ENCODE measurements around the gene PLAC8. TPM values are rescaled to one million over a fixed set of nuclear protein-coding genes. Genes with fewer than 3 reads are reported as not detected.

Gene PLAC8
- total RNA-seq, 4 donors from 2014 or later = 0.78 to 3.5 (median 2.0) TPM

- 12% methylated on average over 10 of the region's 18 CpGs for WGBS
- TF ChIP-seq POLR2AphosphoS5 (IDR thresholded peaks at IDR 0.05) (peak in 1 of 2 donors; percentile 64), EP300 (IDR thresholded peaks at IDR 0.05) (no peak), POLR2A (IDR thresholded peaks at IDR 0.05; ENCODE audit: low read depth) (no peak), CTCF (IDR thresholded peaks at IDR 0.05) (peak; percentile 49 to 58 (median 49))
- intact Hi-C loops (cut with DNase I) = loop anchor here (5.0 kb wide), 1 partner anchor 33 kb away; no protein-coding TSS in a partner anchor
- Histone ChIP-seq H3K36me3 (no peaks in the 10 kb centered on the region), H3K27me3 (no peaks in the 10 kb centered on the region), H3K27ac (replicated peaks in 1 of 4) (peak overlapping the region; percentile 12 to 61 (median 44)), H3K4me1 (peaks cover 8 to 16% (median 15%) of the 10 kb centered on the region in 4 donors), H3K9me3 (no peaks in the 10 kb centered on the region), H3K4me3 (peak overlapping the region; percentile 51 to 74 (median 60))
- DNase-seq (ENCODE audit: extremely low spot score) = peak; percentile 92
Observed at GRCh38 chr4:83110223-83110945, 4.1 kb downstream of the PLAC8 start.

DNA sequence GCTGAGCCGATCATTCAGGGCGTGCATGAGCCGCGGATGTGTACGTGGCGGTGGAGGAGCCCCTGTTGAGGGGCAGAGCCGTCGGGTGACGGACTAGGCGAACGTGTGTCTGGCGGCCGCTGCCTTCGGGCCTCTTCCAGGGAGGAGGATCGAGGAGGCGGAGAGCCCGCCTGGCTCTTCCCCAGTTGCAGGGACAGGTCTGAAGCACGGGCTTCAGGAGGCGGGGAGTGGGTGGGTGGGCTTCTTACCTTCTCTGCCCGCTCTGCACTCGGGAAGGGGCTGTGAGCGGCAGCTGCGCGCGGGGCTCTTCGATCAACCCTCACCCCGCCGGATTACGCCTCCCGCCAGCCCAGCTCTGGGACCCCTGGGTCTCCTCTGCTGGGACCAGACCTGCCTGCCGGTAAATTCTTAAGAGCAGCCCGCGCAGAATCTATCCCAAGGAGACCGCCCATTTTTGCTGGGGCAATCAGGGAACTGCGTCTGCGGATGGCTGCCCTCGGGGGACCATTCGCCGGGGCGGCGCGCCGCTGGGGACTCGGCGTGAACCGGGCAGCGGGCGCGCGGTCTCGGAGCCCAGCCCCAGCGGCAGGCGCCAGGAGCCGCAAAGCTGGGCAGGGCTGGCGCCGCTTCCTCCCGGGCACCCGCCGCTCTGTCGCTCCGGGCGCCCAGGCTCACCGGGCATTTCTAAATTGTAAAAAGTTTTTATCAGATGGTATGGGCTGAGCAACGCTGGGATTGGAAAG lies 4.9 kb downstream of the PLAC8 start:
- Histone ChIP-seq H3K27ac (replicated peaks in 1 of 4) (peak overlapping the region; percentile 12 to 61 (median 44)), H3K36me3 (no peaks in the 10 kb centered on the region), H3K27me3 (no peaks in the 10 kb centered on the region), H3K4me3 (peak overlapping the region; percentile 51 to 74 (median 60)), H3K4me1 (peaks cover 8 to 16% (median 15%) of the 10 kb centered on the region in 4 donors), H3K9me3 (no peaks in the 10 kb centered on the region)
- intact Hi-C loops (cut with DNase I) = loop anchor here (5.0 kb wide), 1 partner anchor 32 kb away; no protein-coding TSS in a partner anchor
- 19% methylated on average over 7 of the region's 64 CpGs for WGBS
- TF ChIP-seq POLR2A (IDR thresholded peaks at IDR 0.05; ENCODE audit: low read depth) = no peak
- TF ChIP-seq POLR2AphosphoS5 (IDR thresholded peaks at IDR 0.05) = no peak
- no peak for TF ChIP-seq CTCF (IDR thresholded peaks at IDR 0.05)
- TF ChIP-seq EP300 (IDR thresholded peaks at IDR 0.05) = no peak
- DNase-seq (ENCODE audit: extremely low spot score) = no peak

DNA sequence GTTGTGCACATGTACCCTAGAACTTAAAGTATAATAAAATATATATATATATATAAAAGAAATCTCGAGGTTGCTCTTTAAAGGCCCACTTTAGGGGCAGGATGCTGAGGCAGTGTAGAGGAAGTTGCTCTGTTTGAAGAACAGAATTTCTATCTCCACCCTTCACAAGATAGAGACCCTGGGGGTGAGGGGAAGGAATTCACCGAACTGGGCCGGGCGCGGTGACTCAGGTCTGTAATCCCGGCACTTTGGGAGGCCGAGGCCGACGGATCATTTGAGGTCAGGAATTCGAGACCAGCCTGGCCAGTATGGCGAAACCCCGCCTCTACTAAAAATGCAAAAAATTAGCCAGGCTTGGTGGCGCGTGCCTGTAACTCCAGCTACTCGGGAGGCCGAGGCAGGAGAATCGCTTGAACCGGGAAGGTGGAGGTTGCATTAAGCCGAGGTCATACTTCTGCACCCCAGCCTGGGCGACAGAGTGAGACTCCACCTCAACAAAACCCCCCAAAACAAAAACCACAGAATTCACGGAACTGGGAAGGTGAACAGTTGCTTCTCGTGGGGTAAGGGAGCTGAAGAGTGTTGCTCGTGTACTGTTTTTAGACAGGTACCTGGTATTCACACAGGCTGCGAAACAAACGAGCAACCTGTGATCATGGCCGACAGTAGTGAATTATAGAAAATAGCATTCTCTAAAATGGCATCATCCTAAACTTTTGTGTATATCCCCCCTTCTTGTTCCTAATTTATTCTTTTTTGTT lies 6.2 kb downstream of the PLAC8 start:
- Histone ChIP-seq H3K27me3 (no peaks in the 10 kb centered on the region), H3K4me1 (peaks cover 8 to 16% (median 15%) of the 10 kb centered on the region in 4 donors), H3K9me3 (no peaks in the 10 kb centered on the region), H3K36me3 (no peaks in the 10 kb centered on the region), H3K4me3 (no peak overlapping the region), H3K27ac (replicated peaks in 1 of 4) (no peak overlapping the region)
- TF ChIP-seq EP300 (IDR thresholded peaks at IDR 0.05) (no peak), POLR2A (IDR thresholded peaks at IDR 0.05; ENCODE audit: low read depth) (no peak)
- 85% methylated on average over 26 of the region's 26 CpGs for WGBS
- DNase-seq (ENCODE audit: extremely low spot score) = no peak
- intact Hi-C loops (cut with DNase I) = no loop called here

- 90% methylated on average over 3 of the region's 9 CpGs for WGBS
- Histone ChIP-seq H3K4me1 (peaks cover 8 to 16% (median 15%) of the 10 kb centered on the region in 4 donors), H3K4me3 (no peak overlapping the region), H3K27ac (replicated peaks in 1 of 4) (no peak overlapping the region), H3K27me3 (no peaks in the 10 kb centered on the region), H3K9me3 (no peaks in the 10 kb centered on the region), H3K36me3 (no peaks in the 10 kb centered on the region)
- DNase-seq (ENCODE audit: extremely low spot score) = no peak
- intact Hi-C loops (cut with DNase I) = no loop called here
- TF ChIP-seq EP300 (IDR thresholded peaks at IDR 0.05) = no peak
- no peak for TF ChIP-seq POLR2AphosphoS5 (IDR thresholded peaks at IDR 0.05)
- TF ChIP-seq CTCF (IDR thresholded peaks at IDR 0.05) = no peak
- no peak for TF ChIP-seq POLR2A (IDR thresholded peaks at IDR 0.05; ENCODE audit: low read depth)
Observed at GRCh38 chr4:83107631-83108030, 6.9 kb downstream of the PLAC8 start.

All from esophagus muscularis mucosa (tissue), 4 donors.